Tibial artery (tissue), 4 donors: ENCODE measurements around the gene HSPA1L.
"Not testable (repeated sequence)": the region's sequence is repeated elsewhere in the genome, so short reads cannot be mapped to it uniquely, and the experiment has no call there.

ENCODE experiments used
- DNase-seq, 2 donors: peaks; one replicate each; pipeline ENCODE4 v3.0.0-alpha.2; 2019
- H3K27ac ChIP-seq, 2 donors: fragments of 200-600 bp; sonication (generic) in 1 of 2; 1 replicate in 1 of 2; 2 replicates in 1 of 2; pipeline ENCODE4 v1.5.1; 2018 to 2019; ENCODE audit warnings: mild to moderate bottlenecking in 1 of 2
- H3K27me3 ChIP-seq, 2 donors: fragments of 200-600 bp; sonication (generic) in 1 of 2; one replicate each; pipeline versions ENCODE4 v1.5.1 to v1.6.0; 2016 to 2019
- H3K36me3 ChIP-seq, 3 donors: fragments of 200-600 bp; sonication (generic) in 2 of 3; one replicate each; pipeline ENCODE4 v1.5.1; 2016 to 2019; ENCODE audit warnings: mild to moderate bottlenecking in 2 of 3
- H3K4me1 ChIP-seq, 4 donors: fragments of 200-600 bp; sonication (generic) in 2 of 4; 1 replicate in 3 of 4; 2 replicates in 1 of 4; pipeline ENCODE4 v1.5.1; 2016 to 2019
- H3K4me3 ChIP-seq, 2 donors: fragments of 200-600 bp; sonication (generic) in 1 of 2; 1 replicate in 1 of 2; 2 replicates in 1 of 2; pipeline ENCODE4 v1.5.1; 2018 to 2019; ENCODE audit warnings: mild to moderate bottlenecking in 2 of 2
- H3K9me3 ChIP-seq, 3 donors: fragments of 200-600 bp; sonication (generic) in 1 of 3; one replicate each; pipeline ENCODE4 v1.5.1; 2016 to 2019
- intact Hi-C: fragments of 100-400 bp; cut with DNase I; formaldehyde crosslinking; loops from one replicate; pipeline ENCODE4 v1.15.0; 2023; ENCODE audit warnings: low total_unique reads
- TF ChIP-seq, protein P1 (sequence below), 2 experiments: fragments of 200-600 bp in 1 of 2; fragments of 450-650 bp in 1 of 2; IDR thresholded peaks; one replicate each; pipeline ENCODE4 v1.5.1; 2017 to 2019; ENCODE audit warnings: antibody characterized with exemption in 2 of 2, mild to moderate bottlenecking in 1 of 2, moderate library complexity in 1 of 2

The HSPA1L gene

DNA sequence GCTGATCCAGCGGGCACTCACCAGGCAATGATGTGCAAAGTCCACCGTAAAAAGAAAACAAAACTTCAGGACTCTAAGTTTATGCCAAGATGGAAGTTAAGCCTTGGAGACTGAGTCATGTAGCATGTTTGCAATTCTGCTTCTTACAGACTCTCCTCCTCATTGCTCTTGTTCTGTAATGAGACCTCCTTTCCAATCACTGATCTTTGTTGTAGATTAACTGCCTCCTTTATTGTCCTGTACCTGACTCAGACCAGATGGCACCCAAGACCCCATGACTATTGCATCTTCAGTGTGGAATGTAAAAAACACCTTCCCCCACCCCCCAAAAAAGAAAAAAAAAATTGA is 36.4 kb upstream of the HSPA1L start:
- Histone ChIP-seq H3K36me3 (no peaks in the 10 kb centered on the region), H3K27ac (no peak overlapping the region)
- intact Hi-C loops, result no loop called here

DNA sequence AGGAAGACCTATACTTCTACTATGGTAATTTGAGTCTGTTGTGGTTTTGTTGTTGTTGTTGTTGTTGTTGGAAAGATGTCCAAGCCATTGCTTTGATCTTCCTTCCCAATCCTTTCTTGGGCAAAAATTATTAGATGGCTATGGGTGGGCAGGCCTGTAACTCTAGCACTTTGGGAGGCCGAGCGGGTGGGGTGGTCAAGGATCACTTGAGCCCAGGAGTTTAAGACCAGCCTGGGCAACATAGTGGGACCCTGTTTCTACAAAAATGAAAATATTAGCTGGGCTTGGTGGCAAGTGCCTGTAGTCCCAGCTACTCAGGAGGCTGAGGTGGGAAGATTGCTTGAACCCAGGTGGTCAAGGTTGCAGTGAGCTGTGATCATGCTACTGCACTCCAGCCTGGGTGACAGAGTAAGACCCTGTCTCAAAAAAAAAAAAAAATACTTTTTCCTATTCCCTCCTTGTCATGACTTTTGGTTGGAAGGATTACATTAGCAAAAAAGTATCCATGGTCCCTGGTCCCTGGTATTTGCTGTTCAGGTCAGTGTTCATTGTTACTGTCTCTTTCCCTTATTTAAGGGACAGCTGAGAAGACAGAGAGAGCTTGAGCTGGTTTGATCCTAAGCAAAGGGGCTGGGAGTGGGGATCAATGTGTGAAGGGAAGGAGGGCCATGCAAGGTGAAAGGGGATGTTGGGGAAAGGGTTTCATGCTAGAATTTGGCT is 35.8 kb upstream of the HSPA1L start:
- no peaks in the 10 kb centered on the region for H3K9me3 ChIP-seq
- H3K27ac ChIP-seq, result no peak overlapping the region
- no peaks in the 10 kb centered on the region for H3K36me3 ChIP-seq
- no peaks in the 10 kb centered on the region for H3K27me3 ChIP-seq
- intact Hi-C loops, result no loop called here
- TF ChIP-seq, protein P1, sequence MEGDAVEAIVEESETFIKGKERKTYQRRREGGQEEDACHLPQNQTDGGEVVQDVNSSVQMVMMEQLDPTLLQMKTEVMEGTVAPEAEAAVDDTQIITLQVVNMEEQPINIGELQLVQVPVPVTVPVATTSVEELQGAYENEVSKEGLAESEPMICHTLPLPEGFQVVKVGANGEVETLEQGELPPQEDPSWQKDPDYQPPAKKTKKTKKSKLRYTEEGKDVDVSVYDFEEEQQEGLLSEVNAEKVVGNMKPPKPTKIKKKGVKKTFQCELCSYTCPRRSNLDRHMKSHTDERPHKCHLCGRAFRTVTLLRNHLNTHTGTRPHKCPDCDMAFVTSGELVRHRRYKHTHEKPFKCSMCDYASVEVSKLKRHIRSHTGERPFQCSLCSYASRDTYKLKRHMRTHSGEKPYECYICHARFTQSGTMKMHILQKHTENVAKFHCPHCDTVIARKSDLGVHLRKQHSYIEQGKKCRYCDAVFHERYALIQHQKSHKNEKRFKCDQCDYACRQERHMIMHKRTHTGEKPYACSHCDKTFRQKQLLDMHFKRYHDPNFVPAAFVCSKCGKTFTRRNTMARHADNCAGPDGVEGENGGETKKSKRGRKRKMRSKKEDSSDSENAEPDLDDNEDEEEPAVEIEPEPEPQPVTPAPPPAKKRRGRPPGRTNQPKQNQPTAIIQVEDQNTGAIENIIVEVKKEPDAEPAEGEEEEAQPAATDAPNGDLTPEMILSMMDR (IDR thresholded peaks at IDR 0.05), result no peak
- DNase-seq, result no peak
- no peak overlapping the region for H3K4me3 ChIP-seq
- no peaks in the 10 kb centered on the region for H3K4me1 ChIP-seq

More for the DNA sequence above, 36.4 kb upstream of the HSPA1L start:
- TF ChIP-seq, protein P1 (IDR thresholded peaks at IDR 0.05), result no peak
- Histone ChIP-seq H3K4me1 (no peaks in the 10 kb centered on the region), H3K27me3 (no peaks in the 10 kb centered on the region), H3K9me3 (no peaks in the 10 kb centered on the region), H3K4me3 (no peak overlapping the region)
- no peak for DNase-seq

DNA sequence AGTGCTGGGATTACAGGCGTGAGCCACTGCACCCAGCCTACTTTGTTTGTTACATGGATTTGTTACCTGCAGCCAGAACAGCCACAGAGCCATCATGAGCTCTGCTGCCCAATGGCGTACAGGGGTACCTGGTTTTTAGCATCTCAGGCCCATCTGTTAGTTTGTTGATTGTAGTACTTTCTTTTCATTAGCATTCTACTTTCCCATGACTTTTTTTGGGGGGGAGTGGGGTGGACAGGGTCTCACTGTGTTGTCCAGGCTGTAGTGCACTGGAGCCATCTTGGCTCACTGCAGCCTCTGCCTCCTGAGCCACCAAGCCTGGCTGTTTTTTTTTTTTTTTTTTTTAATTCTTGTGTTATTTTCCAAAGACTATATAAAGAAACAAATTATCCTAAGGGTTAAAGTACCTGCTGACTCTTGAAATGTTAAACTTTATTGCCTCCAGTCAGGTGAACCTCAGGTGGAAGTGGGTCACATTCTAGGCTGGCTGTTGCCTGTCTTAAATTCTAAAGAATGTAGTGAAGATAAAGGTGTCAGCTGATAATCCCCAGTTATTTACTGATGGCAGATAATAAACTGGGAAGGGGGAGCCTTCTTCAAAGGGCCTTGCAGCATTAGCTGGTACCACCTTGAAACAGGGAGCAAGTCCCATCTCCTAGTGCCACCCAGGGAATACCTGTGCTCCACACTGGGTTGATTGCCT is 32.3 kb upstream of the HSPA1L start:
- Histone ChIP-seq H3K4me1 (no peaks in the 10 kb centered on the region), H3K9me3 (no peaks in the 10 kb centered on the region), H3K36me3 (peaks cover 0 to 13% (median 0%) of the 10 kb centered on the region in 3 donors), H3K27ac (no peak overlapping the region), H3K4me3 (no peak overlapping the region), H3K27me3 (no peaks in the 10 kb centered on the region)
- DNase-seq, result no peak
- intact Hi-C loops, result no loop called here
- TF ChIP-seq, protein P1 (IDR thresholded peaks at IDR 0.05), result no peak

DNA sequence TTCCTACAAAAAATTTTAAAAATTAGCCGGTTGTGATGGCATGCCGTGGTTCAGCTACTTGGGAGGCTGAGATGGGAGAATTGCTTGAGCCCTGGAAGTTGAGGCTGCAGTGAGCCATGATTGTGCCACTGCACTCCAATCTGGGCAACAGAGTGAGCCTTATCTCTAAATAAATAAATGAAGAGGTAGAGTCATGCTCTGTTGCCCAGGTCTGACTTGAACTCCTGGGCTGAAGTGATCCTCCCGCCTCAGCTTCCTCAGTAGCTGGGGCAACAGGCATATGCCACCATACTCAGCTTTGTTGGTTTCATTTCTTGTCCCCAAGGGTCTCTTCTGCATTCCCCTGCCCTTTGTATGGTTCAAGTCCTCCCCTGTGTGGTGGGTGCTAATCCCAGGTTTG is 29.4 kb upstream of the HSPA1L start:
- TF ChIP-seq, protein P1 (IDR thresholded peaks at IDR 0.05), result no peak
- Histone ChIP-seq H3K36me3 (peaks cover 12 to 37% (median 23%) of the 10 kb centered on the region in 3 donors), H3K27me3 (no peaks in the 10 kb centered on the region), H3K4me3 (no peak overlapping the region), H3K4me1 (no peaks in the 10 kb centered on the region), H3K9me3 (no peaks in the 10 kb centered on the region), H3K27ac (no peak overlapping the region)
- intact Hi-C loops, result no loop called here
- DNase-seq, result no peak

DNA sequence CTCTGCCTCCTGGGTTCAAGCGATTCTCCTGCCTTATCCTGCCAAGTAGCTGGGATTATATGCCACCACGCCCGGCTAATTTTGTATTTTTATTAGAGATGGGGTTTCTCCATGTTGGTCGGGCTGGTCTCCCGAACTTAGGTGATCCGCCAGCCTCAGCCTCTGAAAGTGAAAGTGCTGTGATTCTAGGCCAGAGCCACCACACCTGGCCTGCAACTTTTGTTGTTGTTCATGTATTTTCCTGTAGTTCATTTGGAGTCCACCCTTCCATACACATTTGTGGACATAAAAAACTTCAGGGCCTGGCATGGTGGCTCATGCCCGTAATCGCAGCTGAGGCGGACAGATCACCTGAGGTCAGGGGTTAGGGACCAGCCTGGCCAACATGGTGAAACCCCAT is 27.0 kb upstream of the HSPA1L start:
- no peaks in the 10 kb centered on the region for H3K9me3 ChIP-seq
- TF ChIP-seq, protein P1 (IDR thresholded peaks at IDR 0.05), result no peak
- no peak overlapping the region for H3K4me3 ChIP-seq
- H3K36me3 ChIP-seq, result peaks cover 35 to 61% (median 48%) of the 10 kb centered on the region in 3 donors
- no peaks in the 10 kb centered on the region for H3K27me3 ChIP-seq
- H3K4me1 ChIP-seq, result peaks cover 0 to 17% (median 16%) of the 10 kb centered on the region in 4 donors
- DNase-seq, result no peak
- intact Hi-C loops, result no loop called here
- H3K27ac ChIP-seq, result no peak overlapping the region

DNA sequence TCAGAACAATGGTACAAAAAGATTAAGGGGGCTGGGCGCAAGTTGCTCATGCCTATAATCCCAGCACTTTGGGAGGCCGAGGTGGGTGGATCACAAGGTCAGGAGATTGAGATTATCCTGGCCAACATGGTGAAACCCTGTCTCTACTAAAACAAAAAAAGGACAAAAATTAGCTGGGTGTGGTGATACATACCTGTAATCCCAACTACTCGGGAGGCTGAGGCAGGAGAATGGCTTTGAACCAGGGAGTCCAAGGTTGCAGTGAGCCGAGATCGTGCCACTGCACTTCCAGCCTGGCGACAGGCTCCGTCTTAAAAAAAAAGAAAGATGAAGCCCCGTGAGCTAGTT is 24.7 kb upstream of the HSPA1L start:
- DNase-seq, H3K9me3 ChIP-seq, H3K4me3 ChIP-seq, H3K27ac ChIP-seq, H3K27me3 ChIP-seq: not testable (repeated sequence)
- intact Hi-C loops, result loop anchor here (5.0 to 10.0 kb wide), 2 partner anchors 115 to 172 kb away; partner anchors contain the start of genes CSNK2B, DDAH2, LY6G5B and LY6G6C
- Histone ChIP-seq H3K36me3 (peaks cover 40 to 63% (median 48%) of the 10 kb centered on the region in 3 donors), H3K4me1 (peaks cover 0 to 35% (median 31%) of the 10 kb centered on the region in 4 donors)
